Measurements from ENCODE around the gene STK26. TPM values are rescaled to one million over a fixed set of nuclear protein-coding genes. Genes with fewer than 3 reads are reported as not detected.

Gene STK26
- total and polyA plus RNA-seq, 2 of the 4 experiments (the other 2 are of a cell fraction): 0.17 to 0.18 TPM

DNA sequence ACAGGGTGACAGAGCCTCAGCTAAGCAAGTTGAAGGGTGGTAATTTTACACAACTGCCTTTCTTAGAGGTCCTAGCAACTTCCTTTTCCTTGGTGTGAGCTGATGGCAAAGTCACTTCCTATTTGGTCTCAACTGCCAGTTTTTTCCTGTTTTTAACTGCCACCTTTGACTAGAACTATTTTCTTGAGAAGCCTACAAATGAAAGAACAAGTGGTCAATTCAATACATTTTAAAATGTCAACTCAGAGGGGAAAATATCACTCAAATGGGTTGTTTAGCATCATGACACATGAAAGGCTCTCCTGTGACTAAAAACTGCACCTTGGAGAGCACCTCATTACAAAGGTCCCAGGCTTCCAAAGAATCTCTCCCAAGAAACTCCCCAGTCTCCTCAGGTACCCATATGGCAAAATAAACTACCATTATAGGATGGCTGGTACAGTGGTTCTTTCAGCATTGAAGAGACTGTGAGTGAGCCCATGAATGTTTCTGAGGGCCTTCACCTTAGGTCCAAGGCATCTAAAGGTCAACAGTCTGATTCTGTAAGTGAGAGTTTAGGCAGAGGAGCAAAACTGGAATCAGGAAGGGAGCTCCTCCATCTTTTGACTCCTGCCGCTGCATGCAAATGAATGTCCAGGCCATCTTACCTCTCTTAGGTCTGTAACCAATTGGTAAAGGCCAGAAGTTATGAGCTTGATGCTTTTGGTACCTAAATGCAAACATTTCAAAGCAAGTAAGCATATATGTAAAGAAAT, 5.5 kb upstream of the STK26 start:
- no peak overlapping the region for H3K4me2 ChIP-seq (ENCODE audit: low read depth, low read length)
- no peak for ATAC-seq (ENCODE audit: low read depth)
- no CpG with 5 or more reads among the region's 1 CpG for WGBS, 2 experiments (ENCODE audit: extremely low coverage in 2 of 2, insufficient read length in 1 of 2)
- no TSS peak for BruUV-seq (replicated peaks)
- intact Hi-C loops (cut with micrococcal nuclease): no loop called here
- H4K91ac ChIP-seq (ENCODE audit: insufficient read depth, low read depth, low read length): no peak overlapping the region
- H3K4me1 ChIP-seq (ENCODE audit: control insufficient read depth, insufficient read depth, low read length): no peaks in the 10 kb centered on the region
- dilution Hi-C loops (cut with HindIII; ENCODE audit: low sequenced_read_pairs, unreplicated experiment): no loop called here
- TF ChIP-seq POLR2A (IDR thresholded peaks at IDR 0.05; ENCODE audit: low read depth, low read length): no peak
- TF ChIP-seq ELK1 (IDR thresholded peaks at IDR 0.05; ENCODE audit: borderline replicate concordance, low read depth, low read length): no peak
- TF ChIP-seq MAFK (IDR thresholded peaks at IDR 0.05; ENCODE audit: low read depth, low read length): no peak
- TF ChIP-seq CEBPB (IDR thresholded peaks at IDR 0.05; ENCODE audit: low read depth, low read length): no peak
- no peak for TF ChIP-seq USF2 (IDR thresholded peaks at IDR 0.05; ENCODE audit: low read depth, low read length)
- TF ChIP-seq CTCF (conservative IDR thresholded peaks at IDR 0.05; ENCODE audit: low read depth, low read length): no peak
- TF ChIP-seq SMC3 (IDR thresholded peaks at IDR 0.05; ENCODE audit: low read depth, low read length): no peak
- TF ChIP-seq RCOR1 (IDR thresholded peaks at IDR 0.05; ENCODE audit: insufficient replicate concordance, low read length): no peak
- no peak for TF ChIP-seq FOS (IDR thresholded peaks at IDR 0.05; ENCODE audit: low read depth, low read length)
- no peak for TF ChIP-seq RFX5 (IDR thresholded peaks at IDR 0.05; ENCODE audit: low read depth, low read length)
- no peak for TF ChIP-seq RAD21 (IDR thresholded peaks at IDR 0.05; ENCODE audit: low read length)
- TF ChIP-seq MXI1 (IDR thresholded peaks at IDR 0.05; ENCODE audit: borderline replicate concordance, low read depth, low read length): no peak
- TF ChIP-seq NFE2L2 (IDR thresholded peaks at IDR 0.05; ENCODE audit: low read depth, low read length): no peak
- TF ChIP-seq MAZ (IDR thresholded peaks at IDR 0.05; ENCODE audit: borderline replicate concordance, low read depth, low read length): no peak
- TF ChIP-seq BHLHE40 (IDR thresholded peaks at IDR 0.05; ENCODE audit: low read depth, low read length): no peak
- TF ChIP-seq CHD1 (IDR thresholded peaks at IDR 0.05; ENCODE audit: low read depth, low read length): no peak
- H2BK5ac ChIP-seq (ENCODE audit: low read depth, low read length, poor library complexity, severe bottlenecking): no peak overlapping the region
- H4K5ac ChIP-seq (ENCODE audit: low read depth, low read length): no peak overlapping the region
- H3K18ac ChIP-seq (ENCODE audit: low read depth, low read length): no peak overlapping the region
- in situ Hi-C loops (cut with MboI; ENCODE audit: low sequenced_read_pairs): no loop called here
- no peak overlapping the region for H2BK15ac ChIP-seq (ENCODE audit: low read depth, low read length)
- ChIA-PET CTCF (no interaction called here), POLR2A (ENCODE audit: unreplicated experiment) (no interaction called here)
- no peak overlapping the region for H2AK9ac ChIP-seq (replicated peaks; ENCODE audit: low read depth, low read length, poor library complexity)
- H3K23ac ChIP-seq (ENCODE audit: low read depth, low read length): no peak overlapping the region
- H4K8ac ChIP-seq (ENCODE audit: low read depth in 2 of 2, low read length in 2 of 2): no peak overlapping the region
- H3K27me3 ChIP-seq (ENCODE audit: control insufficient read depth, insufficient read depth, low read length): peaks cover 9% of the 10 kb centered on the region
- no peak overlapping the region for H3K27ac ChIP-seq (ENCODE audit: insufficient read depth, low read length)
- H3K9ac ChIP-seq (ENCODE audit: low read depth, low read length): no peak overlapping the region
- no peak for DNase-seq
- no peak overlapping the region for H2AFZ ChIP-seq (replicated peaks; ENCODE audit: low read length, poor library complexity)
- no peak overlapping the region for H2BK20ac ChIP-seq (ENCODE audit: low read depth, low read length)
- no peaks in the 10 kb centered on the region for H4K20me1 ChIP-seq (ENCODE audit: insufficient read depth, low read length)
- H3K56ac ChIP-seq (ENCODE audit: extremely low read depth, insufficient read depth, low read length): no peak overlapping the region
- no peaks in the 10 kb centered on the region for H3K36me3 ChIP-seq (ENCODE audit: control insufficient read depth, insufficient read depth, low read length)
- no peak overlapping the region for H2AK5ac ChIP-seq (ENCODE audit: low read depth, low read length)
- no peak overlapping the region for H3K4ac ChIP-seq (ENCODE audit: low read depth, low read length)
- H3K4me3 ChIP-seq (ENCODE audit: insufficient read depth, low read depth, low read length): no peak overlapping the region
- H2BK120ac ChIP-seq (ENCODE audit: low read depth, low read length): no peak overlapping the region
- no peak overlapping the region for H3K14ac ChIP-seq (replicated peaks; ENCODE audit: low read depth, low read length)
- no peaks in the 10 kb centered on the region for H3K9me3 ChIP-seq (ENCODE audit: control insufficient read depth, insufficient read depth, low read length)
- H3K79me1 ChIP-seq (ENCODE audit: low read depth in 1 of 2, low read length in 2 of 2): no peaks in the 10 kb centered on the region
- H3K9me1 ChIP-seq (ENCODE audit: insufficient read depth, low read length): no peaks in the 10 kb centered on the region
